ENCODE measurements around the gene DRP2. TPM values are rescaled to one million over a fixed set of nuclear protein-coding genes. Genes with fewer than 3 reads are reported as not detected.

DRP2 gene
- total RNA-seq, 4 donors from 2014 or later, result 0.17 to 0.22 TPM; not detected in 2

- TF ChIP-seq CTCF (IDR thresholded peaks at IDR 0.05; ENCODE audit: low read depth), result no peak
Observed at GRCh38 chrX:101223226-101223625, 3.6 kb downstream of the DRP2 start.

- no peak for TF ChIP-seq CTCF (IDR thresholded peaks at IDR 0.05; ENCODE audit: low read depth)
Observed at GRCh38 chrX:101229170-101229569, 9.6 kb downstream of the DRP2 start.

- TF ChIP-seq CTCF (IDR thresholded peaks at IDR 0.05; ENCODE audit: low read depth), result no peak
Observed at GRCh38 chrX:101230636-101231035, 11.1 kb downstream of the DRP2 start.

GRCh38 chrX:101231080-101231479 is 11.5 kb downstream of the DRP2 start:
- no peak for TF ChIP-seq CTCF (IDR thresholded peaks at IDR 0.05; ENCODE audit: low read depth)

GRCh38 chrX:101232316-101232715 is 12.7 kb downstream of the DRP2 start:
- TF ChIP-seq CTCF (IDR thresholded peaks at IDR 0.05; ENCODE audit: low read depth), result no peak

- no peak for TF ChIP-seq CTCF (IDR thresholded peaks at IDR 0.05; ENCODE audit: low read depth)
Observed at GRCh38 chrX:101237041-101237440, 17.5 kb downstream of the DRP2 start.

- TF ChIP-seq CTCF (IDR thresholded peaks at IDR 0.05; ENCODE audit: low read depth), result no peak
Observed at GRCh38 chrX:101241531-101241930, 21.9 kb downstream of the DRP2 start.

Data from subcutaneous adipose tissue (tissue), 4 donors.